Activated CD4-positive, alpha-beta T cell treated with anti-CD3 and anti-CD28 coated beads, Interleukin-2, amount 50 U/mL, for 4 hours (primary cell): ENCODE data around the gene XDH.

Experiments used
- DNase-seq, 2 experiments: peaks; one replicate each; pipeline ENCODE4 v3.0.0-alpha.2; 2020

Gene XDH

DNA sequence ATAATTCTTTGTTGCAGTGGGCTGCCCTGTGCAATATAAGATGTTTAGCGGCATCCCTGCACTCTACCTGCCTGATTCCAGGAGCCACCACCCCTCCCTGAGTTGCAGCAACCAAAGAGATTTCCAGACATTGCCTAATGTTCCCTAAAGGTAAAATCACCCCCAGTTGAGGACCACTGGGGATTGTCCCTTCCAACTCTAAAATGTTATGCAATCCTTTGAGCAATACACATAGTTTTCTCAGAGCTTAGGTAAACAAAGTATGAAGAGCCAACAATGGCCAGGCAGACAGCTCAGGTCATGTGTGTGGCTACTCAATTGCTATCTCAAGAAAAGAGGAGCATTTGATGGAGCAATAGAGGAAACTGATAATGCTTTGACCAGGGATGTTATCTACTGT lies 87.0 kb downstream of the XDH start:
- DNase-seq: no peak

DNA sequence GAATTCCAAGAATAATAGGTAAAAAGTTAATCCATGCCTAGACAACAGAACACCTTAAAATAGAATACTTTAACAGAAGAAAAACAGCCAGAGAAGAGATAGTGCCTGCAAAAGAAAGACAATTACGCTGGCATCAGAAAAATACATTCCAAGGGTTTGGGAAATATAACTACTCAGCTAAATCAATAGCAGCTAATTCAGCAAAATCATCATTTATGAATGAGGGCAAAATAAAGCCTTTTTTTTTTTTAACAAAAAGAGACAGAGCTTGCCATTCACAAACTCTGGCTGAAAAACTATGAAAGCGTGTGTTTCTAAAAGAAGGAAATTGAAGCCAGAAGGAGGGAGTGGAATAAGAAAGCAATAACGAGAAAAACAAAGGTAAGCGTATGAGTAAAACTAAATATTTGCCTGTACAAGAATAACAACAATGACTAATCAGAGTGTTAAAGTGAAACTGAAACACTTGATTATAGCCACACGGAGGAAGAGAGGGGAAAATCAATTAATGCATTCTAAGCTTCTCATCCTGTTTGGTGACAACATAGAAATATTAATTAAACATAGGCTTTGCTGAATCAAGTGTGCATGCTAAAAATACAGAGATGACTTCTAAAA lies 90.4 kb downstream of the XDH start:
- no peak for DNase-seq

GRCh38 chr2:31322371-31322770 lies 92.2 kb downstream of the XDH start:
- no peak for DNase-seq

GRCh38 chr2:31319406-31320175 lies 95.0 kb downstream of the XDH start:
- DNase-seq: no peak

DNA sequence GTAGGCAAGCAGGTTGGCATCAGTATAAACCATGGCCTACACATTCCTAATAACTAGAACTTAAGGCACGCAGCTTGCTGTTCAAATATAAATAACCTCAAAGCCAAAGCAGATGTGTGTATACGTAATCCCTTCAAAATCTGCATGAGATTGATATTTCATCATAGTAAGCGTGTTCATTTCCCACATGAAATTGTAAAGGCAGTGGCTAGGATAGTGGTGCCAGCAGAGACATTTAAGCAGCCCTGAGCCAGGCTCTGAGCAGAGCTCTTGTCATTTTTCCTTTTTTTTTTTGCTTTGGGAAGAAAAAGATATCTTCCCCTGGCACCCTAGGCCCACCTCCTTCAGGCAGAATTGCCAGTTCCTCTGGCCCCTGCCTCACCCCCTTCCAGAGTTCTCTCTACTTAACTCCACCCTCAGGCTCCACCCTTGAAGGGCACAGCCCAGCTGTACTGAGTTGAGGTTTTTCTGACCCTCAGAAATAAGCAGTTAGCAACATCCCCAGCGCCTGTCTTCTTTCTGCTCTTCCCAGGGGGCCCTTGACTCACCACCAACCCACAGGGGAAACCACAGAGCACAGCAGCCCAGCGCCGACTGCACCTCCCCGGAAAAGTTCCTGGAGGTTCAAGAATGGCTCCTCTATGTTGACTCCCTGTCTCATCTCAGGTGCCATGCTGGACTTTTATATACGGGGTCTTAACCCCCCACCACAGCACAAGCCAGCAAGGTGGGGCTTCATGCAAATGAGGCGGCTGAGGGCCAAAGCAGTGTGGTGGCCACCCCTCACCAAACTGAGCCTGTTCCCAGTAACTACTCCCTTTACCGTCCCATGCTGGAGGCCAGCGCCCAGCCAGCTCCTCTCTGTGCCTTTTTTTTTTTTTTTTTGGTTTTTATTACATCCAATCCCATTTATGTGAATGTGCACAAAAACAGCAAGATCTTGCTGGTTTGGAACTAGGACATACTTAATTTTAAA lies 95.9 kb downstream of the XDH start:
- DNase-seq: peak in 1 of 2 experiments; percentile 4

- DNase-seq: no peak
Measured at GRCh38 chr2:31317396-31317795, 97.1 kb downstream of the XDH start.

DNA sequence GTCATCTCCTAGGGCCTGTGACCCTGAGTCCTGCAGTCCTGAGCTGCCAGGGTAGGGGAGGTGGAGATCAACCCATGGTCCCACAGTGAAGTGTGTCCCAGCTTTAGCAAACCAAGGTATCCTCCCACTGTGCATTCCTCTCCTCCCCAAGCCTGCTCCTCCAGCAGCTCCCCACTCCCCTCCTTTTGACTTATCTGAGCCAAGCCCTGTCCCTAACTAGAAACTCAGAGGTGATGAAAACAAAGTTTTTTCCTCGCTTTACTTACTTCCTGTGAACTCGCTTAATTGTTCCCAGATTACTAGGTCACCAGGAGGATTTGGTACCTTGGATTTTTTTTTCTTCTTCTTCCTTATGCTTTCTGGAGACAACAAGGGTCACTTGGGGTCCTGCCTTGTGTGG lies 99.8 kb downstream of the XDH start:
- DNase-seq: no peak

GRCh38 chr2:31312898-31313297 lies 101.6 kb downstream of the XDH start:
- no peak for DNase-seq

GRCh38 chr2:31304816-31305215 lies 109.7 kb downstream of the XDH start:
- DNase-seq: no peak

- DNase-seq: no peak
Measured at GRCh38 chr2:31302940-31303563, 111.5 kb downstream of the XDH start.

GRCh38 chr2:31300309-31300708 lies 114.2 kb downstream of the XDH start:
- DNase-seq: no peak

DNA sequence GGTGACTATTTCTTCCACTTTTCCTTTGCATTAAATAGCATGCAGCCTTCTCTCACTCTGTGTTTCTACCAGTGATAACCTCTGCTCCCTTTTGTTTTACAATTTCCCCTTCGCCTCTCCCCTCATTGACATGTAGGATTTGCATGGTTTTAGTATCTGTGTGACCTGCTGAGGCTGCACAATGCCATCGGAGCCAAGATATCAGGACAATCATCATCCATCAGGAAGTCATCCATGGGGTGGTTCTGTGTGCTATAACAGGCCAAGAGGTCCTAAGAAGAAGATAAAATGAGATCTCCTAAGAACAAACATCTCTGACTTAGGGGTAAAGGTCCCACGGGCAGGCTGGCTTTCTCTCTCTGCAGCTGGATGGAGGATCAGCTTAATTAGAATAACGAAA lies 115.0 kb downstream of the XDH start:
- no peak for DNase-seq

GRCh38 chr2:31297751-31298150 lies 116.8 kb downstream of the XDH start:
- no peak for DNase-seq

DNA sequence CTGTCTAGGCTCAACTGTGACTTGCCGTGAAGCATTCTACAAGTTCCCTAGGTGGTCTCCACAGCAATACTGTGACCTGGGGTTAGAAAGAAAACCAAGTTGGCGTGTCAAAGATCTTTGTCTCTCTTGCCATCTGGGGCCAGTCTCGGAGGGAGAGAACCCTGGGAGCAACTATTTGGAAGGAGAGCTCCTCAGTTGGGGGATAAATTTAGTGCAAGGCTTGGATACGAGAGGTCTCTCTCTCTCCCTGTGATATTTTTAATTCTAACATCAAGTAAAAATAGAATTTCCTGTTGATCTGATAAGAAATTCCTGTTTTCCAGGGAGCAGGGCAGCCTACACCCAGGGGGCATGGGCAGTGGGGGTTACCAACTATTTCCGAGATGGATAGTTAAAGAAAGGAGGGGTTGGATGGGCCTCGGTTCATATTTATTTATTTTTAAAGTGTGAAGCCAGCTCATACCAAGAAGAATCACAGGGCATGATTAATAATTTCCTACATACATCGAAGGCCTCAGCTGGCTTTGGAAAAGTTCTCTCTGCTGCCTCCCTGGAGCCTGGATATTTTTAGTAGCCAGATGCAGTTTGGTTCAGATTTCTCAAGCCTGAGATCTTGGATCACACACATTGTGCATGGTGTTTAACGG lies 117.8 kb downstream of the XDH start:
- DNase-seq: no peak

DNA sequence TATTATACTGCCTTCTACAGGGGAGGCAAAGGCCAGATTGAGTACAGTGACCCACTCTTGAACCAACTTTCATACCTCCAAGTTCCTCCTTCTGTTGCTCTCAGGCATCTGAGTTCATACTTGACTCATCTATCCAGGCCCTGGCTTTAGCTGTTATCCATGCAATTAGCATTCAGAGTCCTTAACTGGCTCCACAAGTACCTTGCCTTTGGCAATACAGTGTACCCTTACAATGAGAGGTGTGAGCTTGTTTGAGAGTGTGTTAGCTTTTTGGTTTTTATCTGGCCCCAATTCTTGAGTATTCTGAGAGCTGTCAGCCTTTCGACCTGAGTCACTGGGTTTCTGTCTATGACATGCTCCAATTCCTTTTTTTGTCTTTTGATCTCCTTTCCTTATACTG lies 120.3 kb downstream of the XDH start:
- no peak for DNase-seq

DNA sequence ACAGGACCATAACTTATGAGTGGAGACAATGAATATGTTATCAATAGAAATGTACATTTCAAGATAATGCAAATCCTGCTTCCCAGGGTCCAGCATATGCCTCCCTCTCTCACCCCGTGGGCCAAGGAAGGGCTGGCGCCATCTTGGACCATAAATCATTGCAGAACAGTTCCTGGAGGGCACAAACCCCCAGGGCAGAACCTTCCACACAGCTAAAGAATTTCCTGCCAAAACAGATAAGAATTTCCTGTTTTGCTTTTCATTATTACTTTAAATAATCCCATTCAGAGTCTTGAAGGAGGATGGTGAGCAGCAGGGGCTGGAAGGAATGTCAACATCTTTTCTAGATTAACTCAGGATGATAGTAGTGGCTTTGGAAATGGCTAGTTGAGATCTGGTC lies 126.9 kb downstream of the XDH start:
- DNase-seq: no peak

DNA sequence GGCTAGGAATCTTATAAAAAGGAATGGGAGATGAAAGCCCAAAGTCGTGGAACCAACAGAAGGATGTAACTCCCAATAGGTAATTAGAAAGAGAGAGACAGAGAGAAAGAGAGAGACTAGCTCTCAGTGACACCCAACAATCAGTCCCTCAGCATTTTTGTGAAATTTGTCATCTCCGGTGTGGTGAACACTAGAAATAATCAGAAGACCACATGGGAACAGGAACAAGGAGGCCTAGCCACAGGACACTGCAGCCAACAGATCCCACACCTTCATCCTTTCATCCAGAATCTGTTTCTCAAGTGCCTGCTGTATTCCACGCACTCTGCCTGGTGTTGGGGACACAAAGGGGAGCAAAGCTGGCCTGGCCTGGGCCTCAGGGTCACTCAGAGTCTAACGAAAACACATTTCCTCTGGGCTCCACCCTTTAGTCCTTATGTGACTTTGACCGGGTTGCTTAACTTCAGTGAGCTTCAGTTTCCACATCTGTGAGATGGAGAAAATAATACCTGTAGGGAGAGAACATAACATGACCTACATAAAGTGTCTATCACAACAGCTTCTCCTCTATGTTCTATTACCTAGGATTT lies 127.5 kb downstream of the XDH start:
- no peak for DNase-seq

- no peak for DNase-seq
Measured at GRCh38 chr2:31286230-31286629, 128.3 kb downstream of the XDH start.
